PC-3 (cell line): ENCODE measurements around the gene IBA57.

ENCODE experiments used
- CTCF ChIP-seq: fragments of 300-600 bp; sonication (generic); conservative IDR thresholded peaks from 2 replicates; pipeline ENCODE4 v1.5.1; 2017; ENCODE audit warnings: antibody characterized with exemption, low read depth, mild to moderate bottlenecking, low read length
- EZH2 ChIP-seq: fragments of 300-600 bp; sonication (generic); IDR thresholded peaks from one replicate; pipeline ENCODE4 v1.6.1; 2017; ENCODE audit warnings: antibody characterized with exemption, mild to moderate bottlenecking, low read length; ENCODE audit not compliant: unreplicated experiment
- EZH2phosphoT487 ChIP-seq: fragments of 300-600 bp; sonication (generic); IDR thresholded peaks from 2 replicates; pipeline ENCODE4 v1.6.1; 2018; ENCODE audit warnings: mild to moderate bottlenecking, antibody characterized with exemption, low read length, borderline replicate concordance

- TF ChIP-seq EZH2 (no peak), EZH2phosphoT487 (no peak), CTCF (no peak)
Measured at GRCh38 chr1:228214921-228215662, 49.5 kb downstream of the IBA57 start.
